GM12878 (cell line): Measurements from ENCODE around the gene FASTK. TPM values are rescaled to one million over a fixed set of nuclear protein-coding genes. Genes with fewer than 3 reads are reported as not detected.

Experiments
- ATAC-seq: fragments of 200-7000 bp; cut with Tn5 transposase; 3 replicates; pipeline ENCODE4 v1.9.1; 2020; ENCODE audit warnings: mild to moderate bottlenecking, moderate library complexity
- BruUV-seq: library from RNA; stranded (reverse); fragments of 400-500 nt; replicated peaks from 2 replicates; lab custom pipeline; 2021; lab: Mats Ljungman, UMichigan
- CTCF ChIA-PET: fragments of 300-600 bp; sonication (Branson Sonifier 250); formaldehyde crosslinking; extraction: SDS; loops from one replicate; lab custom pipeline; 2021; ENCODE audit warnings: inconsistent platforms; lab: Yijun Ruan, JAX
- POLR2A ChIA-PET: fragments of 350-600 bp; formaldehyde crosslinking; extraction: SDS; loops from one replicate; lab custom pipeline; 2021; ENCODE audit warnings: inconsistent platforms; lab: Charles Lee
- RAD21 ChIA-PET: fragments of 300-600 bp; sonication (Branson Sonifier 250); formaldehyde crosslinking; loops from one replicate; lab custom pipeline; 2023; ENCODE audit warnings: antibody characterized with exemption; ENCODE audit not compliant: unreplicated experiment; lab: Charles Lee
- SMC1A ChIA-PET: fragments of 300-600 bp; sonication (Branson Sonifier 250); formaldehyde crosslinking; loops from one replicate; lab custom pipeline; 2023; ENCODE audit not compliant: unreplicated experiment, uncharacterized antibody; lab: Charles Lee
- DNase-seq: peaks from one replicate; pipeline ENCODE4 v3.0.0-alpha.2; 2011; ENCODE audit warnings: low read depth, low spot score
- FAIRE-seq: peaks from 3 replicates; lab custom pipeline; 2011; peaks lifted over from hg19 to GRCh38; lab: Jason Lieb, UNC
- H2AFZ ChIP-seq: 2 replicates; pipeline ENCODE4 v1.6.0; 2011; ENCODE audit warnings: low read depth, low read length, control low read depth; ENCODE audit not compliant: control insufficient read depth
- H3K27ac ChIP-seq: 2 replicates; pipeline ENCODE4 v1.5.1; 2011; ENCODE audit warnings: control low read depth; ENCODE audit not compliant: control insufficient read depth, insufficient read depth
- H3K27me3 ChIP-seq, 2 experiments: replicated peaks in 1 of 2; 2 replicates each; pipeline versions ENCODE4 v1.6.0 to v1.6.1; 2011; ENCODE audit warnings: low read length in 1 of 2; ENCODE audit not compliant: control insufficient read depth in 2 of 2, insufficient read depth in 2 of 2
- H3K36me3 ChIP-seq, 2 experiments: 2 replicates each; pipeline ENCODE4 v1.5.1; 2011; ENCODE audit warnings: low read length in 1 of 2; ENCODE audit not compliant: control insufficient read depth in 2 of 2, insufficient read depth in 2 of 2
- H3K4me1 ChIP-seq: 2 replicates; pipeline ENCODE4 v1.6.1; 2011; ENCODE audit warnings: mild to moderate bottlenecking, low read length, moderate library complexity, mixed read lengths; ENCODE audit not compliant: control insufficient read depth, insufficient read depth
- H3K4me2 ChIP-seq: 2 replicates; pipeline ENCODE4 v1.6.0; 2011; ENCODE audit warnings: control low read depth; ENCODE audit not compliant: control insufficient read depth, insufficient read depth
- H3K4me3 ChIP-seq: fragments of 200-600 bp; sonication (generic); 2 replicates; pipeline ENCODE4 v1.5.1; 2016
- H3K79me2 ChIP-seq: 2 replicates; pipeline ENCODE4 v1.6.0; 2011; ENCODE audit warnings: low read length; ENCODE audit not compliant: control insufficient read depth, insufficient read depth
- H3K9ac ChIP-seq: 2 replicates; pipeline ENCODE4 v1.8.0; 2011; ENCODE audit warnings: low read length, control low read depth, mixed read lengths; ENCODE audit not compliant: control insufficient read depth, insufficient read depth
- H3K9me3 ChIP-seq: replicated peaks from 3 replicates; pipeline ENCODE4 v1.5.1; 2011; ENCODE audit warnings: mild to moderate bottlenecking, low read length; ENCODE audit not compliant: control insufficient read depth, insufficient read depth
- H4K20me1 ChIP-seq: 2 replicates; pipeline ENCODE4 v1.6.0; 2011; ENCODE audit not compliant: control insufficient read depth, insufficient read depth
- BHLHE40 ChIP-seq, 2 experiments: fragments of 450-650 bp in 1 of 2; IDR thresholded peaks; 2 replicates each; pipeline ENCODE4 v1.6.1; 2011 to 2017; ENCODE audit warnings: low read depth in 2 of 2, borderline replicate concordance in 1 of 2, improper control_type of control experiment in 1 of 2, low read length in 1 of 2, mild to moderate bottlenecking in 1 of 2
- MAX ChIP-seq: IDR thresholded peaks from 2 replicates; pipeline ENCODE4 v1.6.1; 2012; ENCODE audit warnings: low read depth, low read length, improper control_type of control experiment
- NBN ChIP-seq: fragments of 450-650 bp; IDR thresholded peaks from 2 replicates; pipeline ENCODE4 v1.6.1; 2016
- POU2F2 ChIP-seq: IDR thresholded peaks from 3 replicates; pipeline ENCODE4 v1.6.1; 2011; ENCODE audit warnings: low read depth, mild to moderate bottlenecking, low read length, borderline replicate concordance
- RB1 ChIP-seq: fragments of 450-650 bp; formaldehyde crosslinking; IDR thresholded peaks from 2 replicates; pipeline ENCODE4 v1.6.1; 2017; ENCODE audit warnings: mild to moderate bottlenecking, borderline replicate concordance
- WGBS: methylation state at CpG from one replicate; pipeline ENCODE4 v1.1.6; 2016; ENCODE audit warnings: low lambda C conversion rate; ENCODE audit not compliant: insufficient replicate concordance, insufficient coverage; ENCODE audit errors: missing lambda C conversion rate; 5-methylcytosine and 5-hydroxymethylcytosine counted together
- in situ Hi-C: fragments of 300-500 bp; cut with MboI; formaldehyde crosslinking; loops from 9 replicates; pipeline ENCODE4 v1.14.3; 2018; ENCODE audit warnings: mixed read lengths
- intact Hi-C: fragments of 100-400 bp; cut with micrococcal nuclease; formaldehyde crosslinking; loops from one replicate; pipeline ENCODE4 v1.14.2; 2022; ENCODE audit not compliant: unreplicated experiment
- polyA plus RNA-seq, 11 experiments: library from polyadenylated mRNA; depleted of rRNA in 4 of 11; unstranded in 6 of 11; stranded (reverse) in 5 of 11; fragments of >200 nt; fragmentation: Nextera tagmentation in 4 of 11; fragmentation: Illumina TruSeq in 1 of 11; extraction: Ambion mirVana in 4 of 11; extraction: Trizol in 1 of 11; gene quantifications; 1 replicate in 1 of 11; 2 replicates in 10 of 11; pipeline versions ENCODE4 v1.2.1 to v1.2.3, GENCODE V29; 2011 to 2016; ENCODE audit warnings: inconsistent platforms in 2 of 11, missing spikeins in 2 of 11, low read depth in 1 of 11
- total RNA-seq, 4 experiments: library from RNA; depleted of rRNA in 3 of 4; stranded (reverse); fragments of >200 nt in 3 of 4; fragmentation: Illumina TruSeq in 1 of 4; extraction: Trizol in 1 of 4; gene quantifications; 2 replicates each; pipeline versions ENCODE4 v1.2.1 to v1.2.3, GENCODE V29; 2013 to 2021

The FASTK gene
- total and polyA plus RNA-seq, 10 of the 15 experiments (the other 5 are each of a cell fraction or from before 2014, with no cell fraction given), result 0.19 to 102 (median 54.5) TPM

GRCh38 chr7:151091003-151091402 is 10.4 kb upstream of the FASTK start:
- peaks cover 13% of the 10 kb centered on the region for H3K4me1 ChIP-seq
- no peak overlapping the region for H3K4me2 ChIP-seq
- DNase-seq, result no peak
- ChIA-PET SMC1A (no interaction called here), RAD21 (no interaction called here), CTCF (interaction anchor here (0.9 to 2.5 kb wide), 6 partner anchors 8 to 153 kb away, joined by 3 to 13 read pairs (median 6); partner anchors contain the start of gene ABCB8), POLR2A (no interaction called here)
- BruUV-seq, result no TSS peak
- H3K9me3 ChIP-seq, result no peaks in the 10 kb centered on the region
- H3K79me2 ChIP-seq, result peaks cover 78% of the 10 kb centered on the region
- 74% methylated on average over 7 of the region's 7 CpGs for WGBS
- H3K9ac ChIP-seq, result no peak overlapping the region
- TF ChIP-seq NBN (no peak), MAX (no peak), RB1 (no peak), POU2F2 (no peak), BHLHE40 (IDR thresholded peaks at IDR 0.05; ENCODE audit: borderline replicate concordance in 1 of 2, low read depth in 2 of 2, low read length in 1 of 2) (no peak)
- FAIRE-seq, result no peak
- H3K4me3 ChIP-seq, result no peak overlapping the region
- in situ Hi-C loops, result no loop called here
- no peaks in the 10 kb centered on the region for H3K27me3 ChIP-seq
- peaks cover 0 to 4% of the 10 kb centered on the region in 2 experiments; a peak in 2 of 4 replicates for H3K36me3 ChIP-seq
- H4K20me1 ChIP-seq, result no peaks in the 10 kb centered on the region; the same call in 1 of the 2 replicates
- no peak overlapping the region for H2AFZ ChIP-seq
- no peak overlapping the region for H3K27ac ChIP-seq
- ATAC-seq, result no peak
- intact Hi-C loops, result no loop called here
